GM12873 (cell line): ENCODE data around the gene GCNT1.

ENCODE experiments used
- TF ChIP-seq, protein P1 (sequence below): IDR thresholded peaks from 2 replicates; pipeline ENCODE4 v1.5.1; 2012; ENCODE audit warnings: low read depth, mild to moderate bottlenecking, moderate library complexity, low read length, control low read depth; ENCODE audit not compliant: insufficient read depth; ENCODE audit errors: missing control alignments

GCNT1 gene

DNA sequence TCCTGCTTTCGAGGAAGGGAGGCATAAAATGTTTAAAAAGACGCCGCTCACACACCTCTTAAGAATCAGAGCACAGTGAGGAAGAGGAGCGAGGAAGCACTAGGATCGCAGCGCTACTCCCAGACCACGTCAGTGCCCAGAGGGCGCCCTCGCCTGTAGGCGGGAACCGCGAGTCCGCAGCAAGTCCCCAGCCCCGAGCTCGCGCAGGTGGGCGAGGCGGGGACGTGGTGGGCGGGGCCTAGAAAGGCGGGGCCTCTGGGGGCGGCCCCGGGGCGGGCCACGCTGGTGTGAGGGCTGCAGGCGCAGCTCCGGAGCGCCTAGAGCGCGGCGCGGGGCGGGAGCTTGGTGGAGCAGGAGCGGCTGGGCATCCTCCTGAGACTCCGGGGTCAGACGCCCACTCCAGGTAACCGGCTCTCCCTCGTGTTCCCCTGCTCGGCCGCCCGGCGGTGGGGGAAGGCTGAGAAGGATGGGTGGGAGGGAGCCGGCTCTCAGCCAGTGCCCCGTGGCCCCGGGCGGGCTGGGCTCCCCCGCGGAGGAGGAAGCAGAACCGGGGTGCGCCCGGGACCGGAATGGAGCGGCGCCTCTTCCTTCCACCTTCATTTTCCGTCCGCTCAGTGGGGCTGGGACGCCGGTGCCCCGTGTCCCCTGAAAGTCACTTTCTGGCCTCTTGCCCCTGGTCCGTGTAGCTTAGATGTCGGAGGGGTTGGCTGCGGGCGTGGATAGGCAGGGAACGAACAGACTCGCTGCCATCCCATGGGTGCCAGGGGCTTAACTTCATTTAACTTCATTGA, at the start of gene GCNT1:
TSS of gene GCNT1 (plus strand) at position 280 of the 791 bp plus-strand sequence. CDS start 43,200 bp downstream, outside the sequence.
- TF ChIP-seq, protein P1, sequence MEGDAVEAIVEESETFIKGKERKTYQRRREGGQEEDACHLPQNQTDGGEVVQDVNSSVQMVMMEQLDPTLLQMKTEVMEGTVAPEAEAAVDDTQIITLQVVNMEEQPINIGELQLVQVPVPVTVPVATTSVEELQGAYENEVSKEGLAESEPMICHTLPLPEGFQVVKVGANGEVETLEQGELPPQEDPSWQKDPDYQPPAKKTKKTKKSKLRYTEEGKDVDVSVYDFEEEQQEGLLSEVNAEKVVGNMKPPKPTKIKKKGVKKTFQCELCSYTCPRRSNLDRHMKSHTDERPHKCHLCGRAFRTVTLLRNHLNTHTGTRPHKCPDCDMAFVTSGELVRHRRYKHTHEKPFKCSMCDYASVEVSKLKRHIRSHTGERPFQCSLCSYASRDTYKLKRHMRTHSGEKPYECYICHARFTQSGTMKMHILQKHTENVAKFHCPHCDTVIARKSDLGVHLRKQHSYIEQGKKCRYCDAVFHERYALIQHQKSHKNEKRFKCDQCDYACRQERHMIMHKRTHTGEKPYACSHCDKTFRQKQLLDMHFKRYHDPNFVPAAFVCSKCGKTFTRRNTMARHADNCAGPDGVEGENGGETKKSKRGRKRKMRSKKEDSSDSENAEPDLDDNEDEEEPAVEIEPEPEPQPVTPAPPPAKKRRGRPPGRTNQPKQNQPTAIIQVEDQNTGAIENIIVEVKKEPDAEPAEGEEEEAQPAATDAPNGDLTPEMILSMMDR: peak; percentile 67

GRCh38 chr9:76412638-76413037, 46.3 kb upstream of the GCNT1 start:
- TF ChIP-seq, protein P1: no peak

- TF ChIP-seq, protein P1: no peak
Observed at GRCh38 chr9:76413658-76414057, 45.3 kb upstream of the GCNT1 start.

DNA sequence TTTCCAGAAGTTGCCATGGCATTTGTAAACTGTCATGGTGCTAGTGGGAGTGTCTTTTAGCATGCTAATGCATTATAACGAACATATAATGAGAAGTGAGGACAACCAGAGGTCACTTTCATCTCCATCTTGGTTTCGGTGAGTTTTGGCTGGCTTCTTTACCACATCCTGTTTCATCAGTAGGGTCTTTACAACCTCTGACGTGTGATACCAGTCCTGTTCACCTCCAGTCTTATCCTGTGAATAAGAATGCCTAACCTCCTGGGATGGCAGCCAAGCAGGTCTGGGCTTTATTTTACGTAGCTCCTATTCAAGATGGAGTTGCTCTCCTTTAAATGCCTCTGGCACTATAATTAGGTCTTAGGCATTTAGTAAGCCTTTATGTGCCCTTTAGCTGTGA, 44.3 kb upstream of the GCNT1 start:
- TF ChIP-seq, protein P1: no peak

GRCh38 chr9:76415154-76415553, 43.8 kb upstream of the GCNT1 start:
- TF ChIP-seq, protein P1: no peak

DNA sequence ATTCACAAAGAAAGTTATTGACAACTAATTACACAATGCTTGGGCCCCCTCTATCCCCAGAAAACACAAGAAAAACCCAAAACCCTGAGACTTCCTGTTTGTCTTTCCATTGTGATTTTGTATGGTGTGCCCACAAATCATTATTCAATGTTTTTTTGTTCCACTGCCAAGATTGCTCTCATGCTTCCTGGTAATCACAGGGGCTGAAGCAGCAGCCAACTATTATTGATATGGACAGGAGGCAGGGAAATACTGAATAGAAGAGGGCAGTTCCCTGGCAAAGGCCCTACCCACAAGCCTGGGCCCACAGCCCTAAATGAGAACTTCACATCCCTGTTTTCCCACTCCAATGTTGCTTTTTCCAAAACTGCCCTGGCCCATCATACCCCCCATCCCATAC, 43.3 kb upstream of the GCNT1 start:
- TF ChIP-seq, protein P1: no peak

- TF ChIP-seq, protein P1: no peak
Observed at GRCh38 chr9:76417394-76417793, 41.6 kb upstream of the GCNT1 start.
